PFSK-1 (cell line): Measurements from ENCODE around the gene CFAP61.

Experiments used
- FOXP2 ChIP-seq: optimal IDR thresholded peaks from 2 replicates; pipeline ENCODE3; 2011; ENCODE audit warnings: borderline replicate concordance, control low read depth, inconsistent platforms; ENCODE audit not compliant: insufficient read depth; ENCODE audit errors: extremely low read length, extremely low read depth
- POLR2AphosphoS5 ChIP-seq: IDR thresholded peaks from 2 replicates; pipeline ENCODE4 v1.6.1; 2012; ENCODE audit warnings: low read depth, mild to moderate bottlenecking, control low read depth, low read length, moderate library complexity
- SIN3A ChIP-seq: IDR thresholded peaks from 2 replicates; pipeline ENCODE4 v1.6.1; 2012; ENCODE audit warnings: mild to moderate bottlenecking, low read length, moderate library complexity, borderline replicate concordance; ENCODE audit not compliant: insufficient read depth
- TAF1 ChIP-seq: IDR thresholded peaks from 2 replicates; pipeline ENCODE4 v1.6.1; 2012; ENCODE audit warnings: low read length, control low read depth, borderline replicate concordance; ENCODE audit not compliant: insufficient read depth
- TF ChIP-seq, protein P1 (sequence below), 2 experiments: IDR thresholded peaks; 2 replicates each; pipeline versions ENCODE4 v1.6.1 to v1.8.0; 2011 to 2012; ENCODE audit warnings: low read depth in 2 of 2, low read length in 2 of 2, control low read depth in 1 of 2, inconsistent platforms in 1 of 2, mild to moderate bottlenecking in 1 of 2, moderate library complexity in 1 of 2; ENCODE audit not compliant: insufficient read depth in 1 of 2

CFAP61 gene

DNA sequence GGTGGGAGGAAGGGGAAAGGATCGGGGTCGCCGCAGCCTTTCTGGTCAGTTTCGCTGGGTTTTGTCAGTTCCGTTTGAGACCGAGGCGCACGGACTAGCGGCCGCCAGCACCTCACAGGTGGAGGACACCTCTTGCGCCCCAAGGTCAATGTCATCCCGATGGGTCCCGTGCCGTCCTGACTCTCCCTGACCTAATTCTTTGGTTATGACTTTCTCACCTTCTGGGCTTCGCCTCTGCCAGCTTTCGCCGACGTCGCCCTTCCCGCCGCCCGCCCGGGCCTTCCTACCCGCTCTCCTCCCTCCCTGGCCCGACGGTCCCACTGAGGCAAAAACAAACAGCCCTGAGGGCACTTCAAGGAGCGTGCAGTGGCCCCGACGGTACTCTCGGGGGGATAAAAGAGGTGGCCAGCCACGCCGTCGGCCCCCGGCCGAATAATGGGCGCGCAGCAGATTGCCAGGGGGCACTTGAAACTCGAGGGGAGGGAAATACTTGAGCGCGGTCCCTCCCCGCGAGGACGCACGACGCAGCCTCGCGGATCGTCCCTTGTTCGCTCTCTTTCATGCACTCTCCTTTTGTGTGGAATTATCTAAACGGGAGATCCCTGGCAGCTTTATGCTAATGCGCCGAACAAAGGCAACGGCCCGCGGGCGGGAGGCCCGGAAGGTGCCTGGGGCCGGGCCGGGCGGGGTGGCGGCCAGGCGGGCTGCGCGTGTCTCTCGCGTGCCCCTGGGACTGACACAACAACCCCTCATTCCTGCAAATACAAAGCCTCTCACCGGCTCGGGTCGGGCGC lies 311.7 kb downstream of the CFAP61 start:
- TF ChIP-seq SIN3A, result no peak
- no peak for TF ChIP-seq TAF1
- TF ChIP-seq POLR2AphosphoS5, result no peak
- TF ChIP-seq, protein P1, sequence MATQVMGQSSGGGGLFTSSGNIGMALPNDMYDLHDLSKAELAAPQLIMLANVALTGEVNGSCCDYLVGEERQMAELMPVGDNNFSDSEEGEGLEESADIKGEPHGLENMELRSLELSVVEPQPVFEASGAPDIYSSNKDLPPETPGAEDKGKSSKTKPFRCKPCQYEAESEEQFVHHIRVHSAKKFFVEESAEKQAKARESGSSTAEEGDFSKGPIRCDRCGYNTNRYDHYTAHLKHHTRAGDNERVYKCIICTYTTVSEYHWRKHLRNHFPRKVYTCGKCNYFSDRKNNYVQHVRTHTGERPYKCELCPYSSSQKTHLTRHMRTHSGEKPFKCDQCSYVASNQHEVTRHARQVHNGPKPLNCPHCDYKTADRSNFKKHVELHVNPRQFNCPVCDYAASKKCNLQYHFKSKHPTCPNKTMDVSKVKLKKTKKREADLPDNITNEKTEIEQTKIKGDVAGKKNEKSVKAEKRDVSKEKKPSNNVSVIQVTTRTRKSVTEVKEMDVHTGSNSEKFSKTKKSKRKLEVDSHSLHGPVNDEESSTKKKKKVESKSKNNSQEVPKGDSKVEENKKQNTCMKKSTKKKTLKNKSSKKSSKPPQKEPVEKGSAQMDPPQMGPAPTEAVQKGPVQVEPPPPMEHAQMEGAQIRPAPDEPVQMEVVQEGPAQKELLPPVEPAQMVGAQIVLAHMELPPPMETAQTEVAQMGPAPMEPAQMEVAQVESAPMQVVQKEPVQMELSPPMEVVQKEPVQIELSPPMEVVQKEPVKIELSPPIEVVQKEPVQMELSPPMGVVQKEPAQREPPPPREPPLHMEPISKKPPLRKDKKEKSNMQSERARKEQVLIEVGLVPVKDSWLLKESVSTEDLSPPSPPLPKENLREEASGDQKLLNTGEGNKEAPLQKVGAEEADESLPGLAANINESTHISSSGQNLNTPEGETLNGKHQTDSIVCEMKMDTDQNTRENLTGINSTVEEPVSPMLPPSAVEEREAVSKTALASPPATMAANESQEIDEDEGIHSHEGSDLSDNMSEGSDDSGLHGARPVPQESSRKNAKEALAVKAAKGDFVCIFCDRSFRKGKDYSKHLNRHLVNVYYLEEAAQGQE (IDR thresholded peaks at IDR 0.05; ENCODE audit: insufficient read depth in 1 of 2, low read depth in 2 of 2, low read length in 2 of 2), result no peak
- TF ChIP-seq FOXP2, result no peak

DNA sequence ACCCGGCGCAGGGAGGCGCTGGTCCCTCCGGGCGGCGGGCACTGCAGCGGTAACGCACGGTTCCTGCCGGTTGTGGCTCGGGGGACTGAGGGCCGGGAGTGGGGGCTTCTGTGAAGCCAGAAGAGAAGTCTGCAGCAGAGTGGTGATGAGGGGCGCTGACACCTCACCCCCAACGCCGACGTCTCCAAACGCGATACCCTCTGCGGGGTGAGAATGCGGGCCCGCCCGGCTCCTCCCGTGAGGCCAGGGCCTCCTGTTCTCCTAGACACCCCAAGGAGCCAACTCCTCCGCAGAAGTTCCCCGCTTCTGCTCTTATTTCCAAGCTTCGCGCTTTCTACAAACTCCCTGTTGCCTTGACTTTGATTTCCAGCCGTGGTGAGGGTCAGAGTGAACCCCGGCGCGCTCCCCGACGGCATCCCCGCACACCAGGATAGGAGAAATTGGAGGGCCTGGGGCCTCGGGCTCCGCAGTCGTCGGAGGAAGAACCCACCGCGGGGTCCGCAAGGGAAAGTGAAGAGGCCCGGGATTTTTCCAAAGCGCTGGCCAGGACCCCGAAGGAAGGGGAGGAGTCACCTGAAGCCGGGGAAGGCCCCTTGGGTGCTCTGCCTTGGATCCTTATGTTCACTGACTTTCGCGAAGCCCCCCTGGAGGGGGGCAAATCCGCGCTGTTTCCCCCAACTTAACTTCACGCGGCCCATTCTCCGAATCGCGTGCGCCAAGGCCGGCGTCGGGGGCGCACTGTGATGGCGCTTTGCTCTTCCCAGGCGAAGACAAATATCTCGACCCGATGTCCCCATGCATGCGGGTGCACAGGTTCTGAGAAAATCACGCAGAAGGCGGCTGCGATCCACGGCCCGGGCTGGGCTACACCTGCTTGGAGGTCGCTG lies 312.5 kb downstream of the CFAP61 start:
- TF ChIP-seq, protein P1 (IDR thresholded peaks at IDR 0.05; ENCODE audit: insufficient read depth in 1 of 2, low read depth in 2 of 2, low read length in 2 of 2), result no peak
- TF ChIP-seq FOXP2 (no peak), POLR2AphosphoS5 (no peak), SIN3A (no peak), TAF1 (no peak)

DNA sequence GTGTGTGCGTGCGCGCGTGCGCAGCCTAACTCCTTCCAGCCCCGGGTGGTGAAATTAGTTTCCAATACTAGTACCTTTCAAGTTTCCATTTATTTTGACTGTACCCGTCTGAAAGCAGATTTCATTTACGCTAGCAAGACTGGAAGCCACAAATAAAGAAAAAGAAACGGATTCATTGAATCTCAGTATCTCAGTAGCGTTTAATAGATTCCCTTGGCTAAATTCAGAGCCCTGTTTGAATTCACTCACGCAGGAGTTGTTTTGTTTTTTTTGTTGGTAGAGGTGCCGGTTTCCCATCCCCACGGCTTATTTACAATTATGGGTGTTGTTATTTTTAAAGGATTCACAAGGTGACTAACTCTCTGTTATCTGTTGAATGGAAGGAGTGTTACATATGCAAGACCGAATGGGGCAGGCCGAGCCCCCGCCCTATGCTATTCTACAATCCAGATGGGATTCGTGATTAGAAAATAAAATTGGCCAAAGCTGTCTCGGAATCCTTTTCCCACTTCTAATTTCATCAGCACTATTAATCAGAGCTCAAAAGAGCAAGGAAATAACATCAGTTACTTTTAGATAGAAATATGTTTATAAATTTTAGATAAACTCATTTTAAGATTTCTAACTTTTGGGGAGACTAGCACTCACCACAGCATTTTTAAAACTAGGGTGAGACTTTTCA lies 313.3 kb downstream of the CFAP61 start:
- TF ChIP-seq SIN3A (no peak), TAF1 (no peak), POLR2AphosphoS5 (no peak), FOXP2 (no peak)
- TF ChIP-seq, protein P1 (IDR thresholded peaks at IDR 0.05; ENCODE audit: insufficient read depth in 1 of 2, low read depth in 2 of 2, low read length in 2 of 2), result no peak

DNA sequence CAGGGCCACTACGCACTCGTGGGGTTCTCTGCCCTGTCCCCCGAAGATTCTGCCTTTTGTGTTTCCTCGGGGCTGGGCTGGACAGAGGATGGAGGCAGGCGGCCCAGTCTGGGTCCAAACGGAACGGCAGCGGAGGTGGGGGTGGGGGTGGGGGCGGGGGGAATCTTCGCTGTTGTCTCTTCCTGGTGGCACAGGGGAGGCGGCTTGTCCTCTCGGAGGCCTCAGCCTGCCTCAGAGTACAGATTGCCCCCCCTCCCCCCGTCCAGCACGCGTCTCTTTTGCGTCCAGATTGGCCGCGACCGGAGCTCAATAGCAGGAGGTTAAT lies 314.2 kb downstream of the CFAP61 start:
- TF ChIP-seq, protein P1 (IDR thresholded peaks at IDR 0.05; ENCODE audit: insufficient read depth in 1 of 2, low read depth in 2 of 2, low read length in 2 of 2), result no peak
- no peak for TF ChIP-seq FOXP2
- no peak for TF ChIP-seq POLR2AphosphoS5
